ENCODE data around the gene NUDT9. TPM values are rescaled to one million over a fixed set of nuclear protein-coding genes. Genes with fewer than 3 reads are reported as not detected.
"Not testable (repeated sequence)": the region's sequence is repeated elsewhere in the genome, so short reads cannot be mapped to it uniquely, and the experiment has no call there.

NUDT9 gene, protein sequence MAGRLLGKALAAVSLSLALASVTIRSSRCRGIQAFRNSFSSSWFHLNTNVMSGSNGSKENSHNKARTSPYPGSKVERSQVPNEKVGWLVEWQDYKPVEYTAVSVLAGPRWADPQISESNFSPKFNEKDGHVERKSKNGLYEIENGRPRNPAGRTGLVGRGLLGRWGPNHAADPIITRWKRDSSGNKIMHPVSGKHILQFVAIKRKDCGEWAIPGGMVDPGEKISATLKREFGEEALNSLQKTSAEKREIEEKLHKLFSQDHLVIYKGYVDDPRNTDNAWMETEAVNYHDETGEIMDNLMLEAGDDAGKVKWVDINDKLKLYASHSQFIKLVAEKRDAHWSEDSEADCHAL
- polyA plus RNA-seq (2013, experiment 1 of 2; ENCODE audit: insufficient read length) = 23.0 TPM
- 21.9 TPM for polyA plus RNA-seq (2013, experiment 2 of 2; ENCODE audit: insufficient read length)

DNA sequence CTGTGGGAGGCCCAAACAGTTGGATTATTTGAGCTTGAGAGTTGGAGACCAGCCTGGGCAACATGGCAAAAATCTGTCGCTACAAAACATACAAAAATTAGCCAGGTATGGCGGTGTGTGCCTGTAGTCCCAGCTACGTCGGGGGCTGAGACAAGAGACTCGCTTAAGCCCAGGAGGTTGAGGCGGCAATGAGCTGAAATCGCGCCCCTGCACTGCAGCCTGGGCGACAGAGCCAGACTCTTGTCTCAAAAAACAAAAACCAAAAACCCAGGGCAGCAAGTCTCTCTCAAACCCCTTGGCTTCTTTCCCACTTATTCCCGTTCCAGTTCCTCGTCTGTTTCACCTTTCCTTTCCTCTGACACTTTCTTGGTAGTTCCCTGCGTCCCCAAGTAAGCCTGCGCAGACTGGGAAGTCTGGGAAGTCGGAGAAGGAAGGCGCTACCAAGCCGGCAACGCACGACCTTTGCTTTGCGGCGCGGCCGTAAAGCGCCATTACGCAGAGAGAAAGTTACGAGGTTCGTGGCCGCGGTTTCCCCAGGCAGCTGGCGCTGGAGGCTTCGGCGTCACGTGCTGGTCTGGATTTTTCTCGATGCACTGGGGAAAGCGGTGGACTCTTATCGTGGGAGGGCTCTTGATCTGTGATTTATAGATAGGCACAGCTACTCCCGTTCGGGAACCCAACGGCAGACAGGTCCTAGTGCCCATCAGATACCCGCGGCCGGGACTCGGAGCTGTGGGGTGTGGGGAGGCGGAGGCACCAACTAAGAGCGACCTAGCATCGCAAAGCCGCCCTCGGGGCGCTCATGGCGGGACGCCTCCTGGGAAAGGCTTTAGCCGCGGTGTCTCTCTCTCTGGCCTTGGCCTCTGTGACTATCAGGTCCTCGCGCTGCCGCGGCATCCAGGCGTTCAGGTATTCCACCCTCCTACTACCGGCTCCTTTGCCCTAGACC, at the start of gene NUDT9:
Gene NUDT9, plus strand, starts transcription at position 470 of the 949 bp plus-strand sequence. Its CDS starts 333 bp downstream, at position 803.
- DNase-seq = peak; percentile 97

DNA sequence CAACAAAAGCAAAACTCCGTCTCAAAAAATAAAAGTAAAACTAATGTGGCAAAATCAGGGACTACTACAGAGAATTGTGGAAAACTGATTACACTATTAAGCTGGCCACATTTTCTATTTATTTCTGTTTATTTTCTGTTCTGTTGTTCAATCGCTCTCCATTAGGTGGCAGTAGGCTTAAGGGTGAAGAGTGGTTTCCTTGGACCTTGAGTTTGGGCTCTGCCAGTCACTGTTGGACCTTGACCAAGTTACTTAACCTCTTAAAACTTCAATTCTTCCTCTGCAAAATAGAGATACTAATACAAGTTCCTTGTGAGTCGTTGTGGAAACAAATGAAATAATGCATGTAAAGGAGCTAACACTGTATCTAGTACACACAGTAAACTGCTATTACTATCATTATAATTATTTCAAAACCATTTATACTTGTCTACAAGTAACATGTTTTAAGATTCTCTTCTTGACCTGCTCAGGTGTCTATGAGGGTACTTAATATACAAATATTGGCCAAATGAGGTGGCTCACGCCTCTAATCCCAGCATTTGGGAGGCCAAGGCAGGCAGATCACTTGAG, 46.6 kb upstream of the NUDT9 start:
- DNase-seq = peak; percentile 83

DNA sequence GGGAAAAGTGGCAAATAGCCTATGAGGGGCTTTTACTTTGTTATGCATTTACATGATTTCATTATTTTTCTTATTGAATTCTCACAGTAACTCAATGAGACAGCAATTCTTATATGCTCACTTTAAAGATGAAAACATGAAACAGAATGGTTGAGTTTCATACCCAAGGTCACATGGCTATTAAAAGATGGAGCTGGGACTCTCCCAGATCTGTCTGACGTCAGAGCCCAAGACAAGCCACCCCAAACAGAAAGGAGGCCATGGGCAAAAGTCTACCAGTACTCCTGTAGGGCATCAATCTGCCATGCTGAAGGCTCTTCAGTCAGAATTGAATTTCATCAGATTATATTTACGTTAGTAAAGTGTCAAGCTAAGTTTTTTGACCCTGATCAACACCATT, 44.6 kb upstream of the NUDT9 start:
- no peak for DNase-seq

DNA sequence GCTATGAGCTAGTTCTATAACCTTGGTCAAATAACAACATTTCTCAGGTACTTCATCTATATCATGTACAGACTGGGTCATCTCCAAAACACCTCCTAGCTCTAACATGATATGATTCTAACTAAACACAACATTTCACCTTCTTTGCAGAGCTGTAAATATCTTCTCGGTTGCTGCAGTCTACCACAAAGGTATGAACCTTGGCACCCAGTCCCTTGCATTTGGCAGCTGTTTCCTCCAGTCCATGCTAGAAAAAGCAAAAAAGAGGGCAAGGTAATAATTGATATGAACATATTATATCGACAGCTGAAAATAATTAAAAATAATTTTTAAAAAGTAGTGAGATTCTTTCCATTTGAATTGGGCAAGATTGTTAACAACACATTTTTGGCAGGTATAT, 40.3 kb upstream of the NUDT9 start:
- DNase-seq = no peak

DNA sequence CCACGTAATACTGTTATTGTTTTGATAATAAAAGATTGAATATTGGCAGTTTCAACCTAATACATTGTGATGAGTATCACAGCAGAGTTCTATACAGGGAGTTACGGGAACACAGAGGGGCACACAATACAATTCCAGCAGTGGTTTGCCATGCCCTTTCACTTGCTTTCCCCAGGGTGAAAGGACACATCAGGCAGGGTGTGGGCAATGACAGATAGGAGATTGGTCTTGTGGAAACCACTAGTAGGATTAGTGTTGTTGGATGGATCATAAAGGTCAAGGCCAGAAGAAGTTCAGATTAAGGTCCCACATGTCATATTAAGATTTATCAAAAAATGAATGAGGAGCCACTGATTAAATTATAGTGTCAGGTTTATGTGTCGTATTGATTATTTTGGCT, 39.4 kb upstream of the NUDT9 start:
- no peak for DNase-seq

DNA sequence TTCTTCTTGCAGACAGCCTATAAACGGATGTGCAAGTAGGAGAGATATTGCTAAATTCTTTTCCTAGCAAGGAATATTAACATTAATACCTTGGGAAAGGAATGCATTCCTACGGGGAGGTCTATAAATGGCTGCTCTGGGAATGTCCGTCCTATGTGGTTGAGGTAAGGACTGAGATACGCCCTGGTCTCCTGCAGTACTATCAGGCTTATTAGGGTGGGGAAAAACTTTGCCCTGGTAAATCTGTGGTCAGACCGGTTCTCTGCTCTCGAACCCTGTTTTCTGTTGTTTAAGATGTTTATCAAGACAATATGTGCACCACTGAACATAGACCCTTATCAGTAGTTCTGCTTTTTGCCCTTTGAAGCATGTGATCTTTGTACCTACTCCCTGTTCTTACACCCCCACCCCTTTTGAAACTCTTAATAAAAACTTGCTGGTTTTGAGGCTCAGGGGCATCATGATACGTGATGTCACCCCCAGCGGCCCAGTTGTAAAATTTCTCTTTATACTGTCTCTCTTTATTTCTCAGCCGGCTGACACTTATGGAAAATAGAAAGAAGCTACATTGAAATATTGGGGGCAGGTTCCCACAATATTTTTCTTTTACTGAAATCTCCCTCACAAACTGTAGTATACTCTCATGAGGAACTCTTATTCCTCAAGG, 37.8 kb upstream of the NUDT9 start:
- not testable (repeated sequence) for DNase-seq

DNA sequence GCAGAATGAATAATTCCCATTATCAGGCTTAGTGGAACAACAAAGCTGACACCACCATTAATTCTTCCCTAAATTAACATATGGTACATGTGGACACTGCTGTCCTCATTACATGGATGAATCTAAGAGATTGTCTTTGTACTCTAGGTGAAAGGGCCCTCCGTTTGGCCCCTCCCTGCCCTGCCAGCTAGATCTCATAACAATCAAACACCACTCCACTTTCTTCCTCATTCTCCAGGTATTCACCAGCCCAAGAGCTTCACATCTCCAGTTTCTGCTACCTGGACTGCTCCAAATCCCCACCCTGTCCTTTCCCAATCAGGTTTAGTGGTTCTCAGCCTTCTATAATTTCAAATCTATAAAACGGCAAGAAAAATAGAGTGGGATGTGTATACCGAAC, 35.1 kb upstream of the NUDT9 start:
- DNase-seq = no peak

DNA sequence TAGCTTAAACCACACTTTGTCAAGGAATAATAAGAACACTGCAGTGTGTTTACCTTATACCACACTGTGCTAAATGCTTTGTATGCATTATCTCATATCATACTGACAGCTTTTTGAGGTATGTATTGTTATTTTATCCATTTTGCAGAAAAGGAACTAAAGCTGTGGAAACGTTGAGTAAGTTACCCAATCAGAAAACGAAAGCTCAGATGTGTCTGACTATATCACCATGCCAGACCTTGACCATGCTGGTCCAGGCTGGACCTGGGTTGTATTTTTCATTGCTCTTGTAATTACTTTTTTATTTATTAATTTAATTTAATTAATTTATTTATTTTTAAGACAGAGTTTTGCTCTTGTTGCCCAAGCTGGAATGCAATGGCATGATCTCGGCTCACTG, 33.5 kb upstream of the NUDT9 start:
- DNase-seq = no peak

DNA sequence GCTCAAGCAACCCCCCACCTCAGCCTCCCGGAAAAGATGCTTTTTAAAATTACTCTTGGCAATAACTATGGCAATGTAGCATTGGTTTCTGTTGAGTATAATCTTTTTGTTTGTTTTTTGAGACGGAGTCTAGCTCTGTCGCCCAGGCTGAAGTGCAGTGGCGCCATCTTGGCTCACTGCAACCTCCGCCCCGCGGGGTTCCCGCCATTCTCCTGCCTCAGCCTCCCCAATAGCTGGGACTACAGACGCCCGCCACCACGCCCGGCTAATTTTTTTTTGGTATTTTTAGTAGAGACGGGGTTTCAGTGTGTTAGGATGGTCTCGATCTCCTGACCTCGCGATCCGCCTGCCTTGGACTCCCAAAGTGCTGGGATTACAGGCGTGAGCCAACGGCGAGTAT, 32.3 kb upstream of the NUDT9 start:
- DNase-seq = not testable (repeated sequence)

DNA sequence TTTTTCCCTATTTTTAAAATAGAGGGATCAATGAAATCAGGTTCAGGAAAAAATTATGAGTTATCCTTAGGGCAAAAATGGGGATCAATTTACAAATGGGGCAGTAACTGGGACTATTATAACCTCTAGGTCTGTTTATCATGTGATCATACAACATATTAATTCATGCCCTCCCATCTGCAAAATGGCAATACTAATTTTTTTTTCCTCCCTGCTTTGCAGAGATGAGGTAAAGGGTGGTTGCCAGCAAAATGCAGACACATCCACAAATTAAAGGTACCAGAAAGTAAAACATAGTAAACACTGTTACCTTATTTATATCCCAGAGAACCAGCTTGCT, 31.9 kb upstream of the NUDT9 start:
- DNase-seq = no peak

DNA sequence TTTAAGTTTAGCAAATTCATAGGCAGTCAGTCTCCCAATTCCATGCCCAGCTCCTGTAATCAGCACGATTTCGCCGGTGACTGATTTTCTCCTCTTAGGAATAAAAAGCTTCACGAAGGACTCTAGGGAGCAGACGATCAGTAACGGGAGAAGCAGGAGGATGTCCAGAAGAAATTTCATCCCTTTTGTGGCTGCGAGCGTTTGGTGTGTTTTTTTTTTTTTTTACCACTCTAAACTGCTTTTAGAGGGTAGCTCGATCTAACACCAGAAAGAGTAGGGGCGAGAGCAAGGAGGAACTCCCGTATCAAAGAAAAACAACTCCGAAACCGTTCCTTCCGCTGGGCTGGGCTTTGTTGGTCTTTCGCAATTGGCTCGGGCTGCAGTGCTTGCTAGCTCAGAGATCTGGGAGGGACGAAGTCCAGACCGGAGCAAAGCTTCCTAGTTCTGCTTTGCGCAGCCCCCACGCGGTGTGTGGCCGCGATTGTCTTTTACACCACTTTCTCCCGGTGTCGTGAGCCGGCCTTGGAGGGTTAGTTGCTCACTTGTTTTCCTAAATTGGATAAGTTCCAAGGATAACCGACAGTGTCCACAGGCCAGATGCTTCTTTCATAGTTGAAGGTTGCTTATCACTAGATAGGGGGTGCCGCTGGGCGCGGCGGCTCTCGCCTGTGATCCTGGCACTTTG, 31.3 kb upstream of the NUDT9 start, which contains the start of gene HSD17B11:
Gene HSD17B11, minus strand, starts transcription at position 298 of the 685 bp plus-strand sequence. Its CDS starts 118 bp downstream, at position 180.
- peak; percentile 89 for DNase-seq

DNA sequence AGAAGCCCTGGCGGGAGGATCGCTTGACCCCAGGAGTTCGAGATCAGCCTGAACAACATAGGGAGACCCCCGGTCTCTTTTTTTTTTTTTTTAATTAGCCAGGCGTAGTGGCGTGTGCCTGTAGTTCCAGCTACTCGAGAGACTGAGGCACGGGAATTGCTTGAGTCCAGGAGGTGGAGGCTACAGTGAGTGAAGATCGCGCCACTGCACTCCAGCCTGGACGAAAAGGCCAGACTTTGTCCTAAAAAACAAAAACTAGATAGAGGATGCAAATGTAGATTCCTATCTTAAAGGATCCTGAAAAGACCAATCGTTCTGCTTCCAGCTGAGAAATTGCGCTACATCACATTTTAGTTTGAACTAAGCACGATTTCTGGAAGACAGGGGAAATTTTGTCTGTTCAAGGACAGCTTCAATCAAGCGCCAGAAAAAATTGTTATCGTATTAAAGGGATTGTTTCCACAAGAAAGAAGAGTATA, 30.8 kb upstream of the NUDT9 start:
- no peak for DNase-seq

DNA sequence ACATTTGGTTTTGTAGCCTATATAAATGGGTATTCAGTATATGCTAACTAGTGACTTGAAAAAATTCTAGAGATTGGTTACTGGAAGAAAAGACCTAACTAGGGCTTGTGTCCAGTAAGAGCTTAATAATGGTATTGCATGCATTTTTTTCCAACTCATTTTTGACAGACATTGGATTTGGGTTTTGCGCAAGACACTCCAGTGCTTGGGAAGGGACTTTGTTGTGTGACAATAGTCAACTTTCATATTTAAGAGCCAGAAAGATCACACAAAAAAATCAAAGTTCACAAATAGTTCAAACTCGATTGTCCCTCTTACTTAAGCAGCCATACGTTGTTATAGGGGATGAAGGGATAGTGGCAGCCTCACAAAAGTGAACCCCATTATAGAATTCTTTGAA, 30.2 kb upstream of the NUDT9 start:
- no peak for DNase-seq

DNA sequence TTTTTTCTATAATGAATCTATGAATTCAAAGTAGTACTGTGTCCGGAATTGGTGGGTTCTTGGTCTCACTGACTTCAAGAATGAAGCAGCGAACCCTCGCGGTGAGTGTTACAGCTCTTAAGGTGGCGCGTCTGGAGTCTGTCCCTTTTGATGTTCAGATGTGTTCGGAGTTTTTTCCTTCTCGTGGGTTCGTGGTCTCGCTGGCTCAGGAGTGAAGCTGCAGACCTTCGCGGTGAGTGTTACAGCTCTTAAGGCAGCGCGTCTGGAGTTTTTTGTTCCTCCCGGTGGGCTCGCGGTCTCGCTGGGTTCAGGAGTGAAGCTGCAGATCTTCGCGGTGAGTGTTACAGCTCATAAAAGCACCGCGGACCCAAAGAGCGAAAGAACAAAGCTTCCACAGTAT, 27.3 kb upstream of the NUDT9 start:
- DNase-seq = not testable (repeated sequence)

DNA sequence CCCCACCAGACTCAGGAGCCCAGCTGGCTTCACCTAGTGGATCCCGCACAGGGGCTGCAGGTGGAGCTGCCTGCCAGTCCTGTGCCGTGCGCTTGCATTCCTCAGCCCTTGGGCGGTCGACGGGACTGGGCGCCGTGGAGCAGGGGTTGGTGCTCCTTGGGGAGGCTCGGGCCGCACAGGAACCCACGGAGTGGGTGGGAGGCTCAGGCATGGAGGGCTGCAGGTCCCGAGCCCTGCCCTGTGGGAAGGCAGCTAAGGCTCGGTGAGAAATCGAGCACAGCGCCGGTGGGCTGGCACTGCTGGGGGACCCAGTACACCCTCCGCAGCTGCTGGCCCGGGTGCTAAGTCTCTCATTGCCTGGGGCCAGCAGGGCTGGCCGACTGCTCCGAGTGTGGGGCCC, 26.5 kb upstream of the NUDT9 start:
- DNase-seq = not testable (repeated sequence)

DNA sequence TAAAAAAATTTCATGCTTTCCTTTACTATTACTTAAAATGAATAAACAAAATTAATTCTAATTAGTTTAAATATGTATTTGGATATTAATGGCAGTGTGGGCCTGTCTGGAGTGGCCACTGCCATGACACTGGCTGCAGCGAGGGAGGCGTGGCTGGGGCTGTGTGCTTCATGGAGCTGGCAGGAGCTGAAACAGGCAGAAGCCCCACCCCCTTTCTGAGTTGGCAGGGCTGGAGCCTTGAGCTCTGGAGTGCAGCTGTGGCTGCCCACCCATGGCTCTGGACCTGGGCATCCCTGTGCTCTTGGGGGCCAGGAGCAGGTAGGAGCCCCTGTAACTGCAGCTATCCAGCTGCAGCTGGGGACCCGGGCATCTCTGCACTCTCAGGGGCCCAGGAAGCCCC, 23.2 kb upstream of the NUDT9 start:
- no peak for DNase-seq

DNA sequence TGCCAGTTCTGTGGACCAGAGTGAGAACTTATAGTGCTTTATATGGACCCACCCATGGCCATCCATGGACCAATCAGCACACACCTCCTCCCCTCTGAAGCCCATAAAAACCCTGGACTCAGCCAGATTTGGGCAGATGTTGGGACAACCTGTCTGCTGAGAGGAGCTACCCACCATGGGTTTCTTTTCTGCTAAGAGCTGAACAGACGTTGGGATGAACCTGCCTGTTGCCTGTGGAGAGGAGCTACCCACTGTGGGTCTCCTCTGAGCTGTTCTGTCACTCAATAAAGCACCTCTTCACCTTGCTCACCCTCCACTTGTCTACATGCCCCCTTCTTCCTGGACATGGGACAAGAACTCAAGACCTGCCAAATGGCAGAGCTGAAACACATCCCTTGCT, 22.4 kb upstream of the NUDT9 start:
- no peak for DNase-seq

DNA sequence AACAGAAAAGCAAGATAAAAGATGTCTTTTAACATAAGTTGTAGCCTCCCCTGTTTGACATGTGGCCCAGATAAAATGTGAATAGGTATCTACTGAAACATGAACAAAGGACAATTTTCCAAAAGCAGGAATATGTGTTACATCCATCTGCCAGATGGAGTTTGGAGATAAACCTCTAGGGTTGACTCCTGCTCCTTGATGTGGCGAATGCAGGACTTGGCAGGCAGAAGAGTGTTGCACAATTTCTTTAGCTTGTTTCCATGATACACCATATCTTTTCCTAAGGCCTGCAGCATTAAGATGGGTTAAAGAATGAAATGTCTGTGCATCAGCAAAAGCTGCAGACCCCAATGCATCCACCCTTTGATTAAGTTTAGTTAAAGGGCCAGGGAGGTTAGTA, 18.6 kb upstream of the NUDT9 start:
- not testable (repeated sequence) for DNase-seq

DNA sequence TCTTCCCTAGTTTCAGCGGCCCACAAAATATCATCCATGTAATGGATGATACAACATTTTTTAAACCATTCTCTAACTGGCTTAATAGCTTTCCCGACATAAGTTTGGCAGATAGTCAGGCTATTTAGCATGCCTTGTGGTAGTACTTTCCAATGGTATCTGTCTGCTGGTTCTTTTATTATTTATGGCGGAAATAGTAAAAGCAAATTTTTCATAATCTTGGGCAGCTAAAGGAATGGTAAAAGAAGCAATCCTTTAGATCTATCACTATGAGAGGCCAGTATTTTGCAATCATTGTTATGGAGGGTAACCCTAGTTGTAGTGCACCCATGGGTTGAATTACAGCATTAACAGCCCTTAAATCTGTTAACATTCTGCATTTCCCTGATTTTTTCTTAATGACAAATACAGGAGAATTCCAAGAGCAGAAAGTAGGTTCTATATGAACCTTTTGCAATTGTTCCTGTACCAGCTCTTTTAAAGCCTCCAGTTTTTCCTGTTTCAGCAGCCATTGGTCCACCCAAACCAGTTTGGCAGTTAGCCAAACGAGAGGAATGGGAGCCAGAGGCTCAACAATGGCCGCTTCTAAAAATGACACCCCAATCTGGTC, 17.1 kb upstream of the NUDT9 start:
- no peak for DNase-seq

DNA sequence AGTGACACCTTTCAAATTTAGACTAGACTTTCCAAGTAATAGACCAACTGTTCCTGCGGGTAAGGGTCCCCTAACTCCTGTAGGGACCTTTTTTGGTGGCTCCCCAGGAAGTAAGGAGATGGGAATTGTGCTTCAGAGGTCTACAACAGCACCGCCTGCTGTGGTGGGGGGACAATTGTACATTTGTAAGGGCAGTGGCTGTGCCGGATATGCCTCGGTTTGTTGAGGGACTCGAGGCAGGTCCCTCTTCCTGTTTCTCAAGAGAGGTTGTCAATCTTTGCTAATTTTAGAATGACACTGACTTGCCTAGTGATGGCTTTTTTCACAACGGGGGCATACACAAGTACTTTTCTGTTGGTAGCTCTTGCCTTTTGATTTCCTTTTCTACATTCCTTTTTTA, 15.9 kb upstream of the NUDT9 start:
- DNase-seq = no peak

DNA sequence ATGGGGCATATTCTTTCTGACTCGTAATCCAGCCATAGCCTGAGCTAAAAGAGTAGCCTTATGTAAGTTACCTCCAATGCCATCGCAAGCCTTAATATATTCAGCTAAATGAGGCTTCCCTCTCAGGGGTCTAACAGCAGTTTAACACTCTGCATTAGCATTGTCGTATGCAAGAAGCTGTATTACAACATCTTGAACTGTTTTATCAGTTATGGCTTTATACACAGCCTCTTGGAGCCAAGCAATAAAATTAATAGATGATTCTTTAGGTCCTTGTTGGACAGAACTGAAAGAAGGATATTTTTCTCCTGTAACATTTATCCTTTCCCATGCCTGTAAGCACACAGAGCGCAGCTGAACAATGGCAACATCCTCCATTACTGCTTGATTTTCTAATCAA, 15.5 kb upstream of the NUDT9 start:
- not testable (repeated sequence) for DNase-seq
